Smooth muscle cell (in vitro differentiated cells): ENCODE results near the gene RNASE7. TPM values are rescaled to one million over a fixed set of nuclear protein-coding genes. Genes with fewer than 3 reads are reported as not detected.
"Not testable (repeated sequence)": the region's sequence is repeated elsewhere in the genome, so short reads cannot be mapped to it uniquely, and the experiment has no call there.

Experiments used
- DNase-seq: peaks from one replicate; lab custom pipeline; 2025; ENCODE audit not compliant: unreplicated experiment; lab: John Stamatoyannopoulos, UW
- H2AFZ ChIP-seq: fragments of 200-600 bp; sonication (generic); 2 replicates; pipeline ENCODE4 v1.6.0; 2016; ENCODE audit warnings: antibody characterized with exemption, low read depth, mild to moderate bottlenecking
- H3F3A ChIP-seq: fragments of 200-600 bp; sonication (generic); 2 replicates; pipeline ENCODE4 v1.6.0; 2017; ENCODE audit warnings: antibody characterized with exemption, low read depth
- H3K27ac ChIP-seq: fragments of 200-600 bp; sonication (generic); 2 replicates; pipeline ENCODE4 v1.5.1; 2016; ENCODE audit warnings: low read depth, mild to moderate bottlenecking
- H3K27me3 ChIP-seq: fragments of 200-600 bp; sonication (generic); 2 replicates; pipeline ENCODE4 v1.6.1; 2016; ENCODE audit warnings: low read depth, mild to moderate bottlenecking
- H3K36me3 ChIP-seq: fragments of 200-600 bp; sonication (generic); 2 replicates; pipeline ENCODE4 v1.5.1; 2016; ENCODE audit warnings: low read depth
- H3K4me1 ChIP-seq: fragments of 200-600 bp; sonication (generic); 2 replicates; pipeline ENCODE4 v1.5.1; 2016; ENCODE audit warnings: low read depth
- H3K4me2 ChIP-seq: fragments of 200-600 bp; sonication (generic); 2 replicates; pipeline ENCODE4 v1.6.0; 2016; ENCODE audit warnings: mild to moderate bottlenecking
- H3K4me3 ChIP-seq: fragments of 200-600 bp; sonication (generic); 2 replicates; pipeline ENCODE4 v1.5.1; 2016; ENCODE audit warnings: mild to moderate bottlenecking
- H3K79me2 ChIP-seq: fragments of 200-600 bp; sonication (generic); 2 replicates; pipeline ENCODE4 v1.6.0; 2016; ENCODE audit warnings: low read depth, mild to moderate bottlenecking
- H3K9ac ChIP-seq: fragments of 200-600 bp; sonication (generic); 2 replicates; pipeline ENCODE4 v1.6.0; 2016; ENCODE audit warnings: low read depth
- H3K9me3 ChIP-seq: fragments of 200-600 bp; sonication (generic); replicated peaks from 2 replicates; pipeline ENCODE4 v1.5.1; 2016; ENCODE audit warnings: low read depth
- H4K20me1 ChIP-seq: fragments of 200-600 bp; sonication (generic); 2 replicates; pipeline ENCODE4 v1.6.0; 2016; ENCODE audit warnings: low read depth
- WGBS: methylation state at CpG from one replicate; pipeline ENCODE4 v1.1.7; 2016; ENCODE audit warnings: low lambda C conversion rate; 5-methylcytosine and 5-hydroxymethylcytosine counted together
- polyA plus RNA-seq: library from polyadenylated mRNA; unstranded; fragments of >200 nt; fragmentation: Nextera tagmentation; extraction: Ambion mirVana; gene quantifications from 2 replicates; pipeline ENCODE4 v1.2.1, GENCODE V29; 2016
- total RNA-seq: library from RNA; depleted of rRNA; stranded (reverse); fragments of >200 nt; gene quantifications from 2 replicates; pipeline ENCODE4 v1.2.3, GENCODE V29; 2014
- TF ChIP-seq, protein P1 (sequence below): fragments of 200-600 bp; sonication (generic); IDR thresholded peaks from 2 replicates; pipeline ENCODE4 v1.5.1; 2017; ENCODE audit warnings: borderline replicate concordance, mild to moderate bottlenecking, antibody characterized with exemption; ENCODE audit not compliant: insufficient read depth, poor library complexity, severe bottlenecking

RNASE7 gene
- total and polyA plus RNA-seq, 2 experiments from 2014 or later, result 0.93 to 4.1 TPM

DNA sequence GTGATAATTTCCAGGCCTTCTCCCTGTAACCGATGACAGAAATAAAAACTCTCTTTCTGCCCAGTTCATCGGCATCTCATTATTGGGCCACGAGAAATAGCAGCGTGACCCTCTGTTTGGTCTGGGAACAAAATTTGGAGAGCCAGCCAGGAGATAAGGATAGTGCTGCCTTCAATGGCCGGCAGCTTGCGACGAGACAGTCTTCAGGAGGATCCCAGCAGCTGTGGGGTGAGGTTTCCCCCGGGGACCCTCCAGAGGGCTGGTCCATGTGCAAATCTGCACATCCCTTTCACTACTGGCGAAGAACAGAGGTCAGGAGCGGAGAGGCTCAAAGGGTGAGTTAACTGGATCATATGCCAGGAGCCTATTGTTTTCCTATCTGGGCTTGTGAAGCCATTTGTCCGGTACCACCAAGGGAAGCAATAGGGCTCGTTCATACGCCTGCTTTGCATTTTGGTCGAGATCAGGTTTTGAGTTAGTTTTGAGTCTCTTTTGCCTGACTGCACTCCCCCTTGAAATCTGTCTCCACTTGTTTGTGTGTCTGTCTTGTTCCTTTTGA lies 38.3 kb upstream of the RNASE7 start:
- Histone ChIP-seq H3K27ac (peak overlapping the region; percentile 59), H2AFZ (peak overlapping the region; percentile 89), H3K4me1 (peaks cover 24% of the 10 kb centered on the region), H3K4me2 (peak overlapping the region; percentile 88), H3K36me3 (no peaks in the 10 kb centered on the region), H3K9ac (peak overlapping the region; percentile 64), H3F3A (peaks cover 23% of the 10 kb centered on the region), H3K79me2 (peaks cover 36% of the 10 kb centered on the region), H3K27me3 (no peaks in the 10 kb centered on the region), H3K9me3 (no peaks in the 10 kb centered on the region), H3K4me3 (peak overlapping the region; percentile 47), H4K20me1 (no peaks in the 10 kb centered on the region)
- no peak for DNase-seq
- WGBS, result 31% methylated on average over 14 of the region's 14 CpGs
- TF ChIP-seq, protein P1, sequence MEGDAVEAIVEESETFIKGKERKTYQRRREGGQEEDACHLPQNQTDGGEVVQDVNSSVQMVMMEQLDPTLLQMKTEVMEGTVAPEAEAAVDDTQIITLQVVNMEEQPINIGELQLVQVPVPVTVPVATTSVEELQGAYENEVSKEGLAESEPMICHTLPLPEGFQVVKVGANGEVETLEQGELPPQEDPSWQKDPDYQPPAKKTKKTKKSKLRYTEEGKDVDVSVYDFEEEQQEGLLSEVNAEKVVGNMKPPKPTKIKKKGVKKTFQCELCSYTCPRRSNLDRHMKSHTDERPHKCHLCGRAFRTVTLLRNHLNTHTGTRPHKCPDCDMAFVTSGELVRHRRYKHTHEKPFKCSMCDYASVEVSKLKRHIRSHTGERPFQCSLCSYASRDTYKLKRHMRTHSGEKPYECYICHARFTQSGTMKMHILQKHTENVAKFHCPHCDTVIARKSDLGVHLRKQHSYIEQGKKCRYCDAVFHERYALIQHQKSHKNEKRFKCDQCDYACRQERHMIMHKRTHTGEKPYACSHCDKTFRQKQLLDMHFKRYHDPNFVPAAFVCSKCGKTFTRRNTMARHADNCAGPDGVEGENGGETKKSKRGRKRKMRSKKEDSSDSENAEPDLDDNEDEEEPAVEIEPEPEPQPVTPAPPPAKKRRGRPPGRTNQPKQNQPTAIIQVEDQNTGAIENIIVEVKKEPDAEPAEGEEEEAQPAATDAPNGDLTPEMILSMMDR, result no peak

DNA sequence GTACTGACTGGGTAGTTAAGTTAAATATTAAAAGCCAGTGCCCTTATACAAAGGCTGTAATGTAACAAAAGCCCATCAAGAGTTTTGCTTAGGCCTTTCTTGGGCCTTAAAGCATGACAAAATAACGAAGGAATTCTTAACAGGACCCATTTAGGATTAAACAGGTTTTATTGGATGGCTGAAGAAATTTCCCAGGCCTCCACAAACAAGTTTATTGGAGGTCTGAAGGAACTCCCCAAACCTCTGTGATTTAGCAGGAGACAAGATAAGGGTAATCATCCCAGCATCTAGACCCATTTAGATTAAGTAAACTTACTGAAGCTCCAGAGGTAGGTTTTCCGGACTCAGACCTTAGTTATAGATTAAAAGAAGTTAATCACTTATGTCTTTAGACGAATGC lies 32.4 kb upstream of the RNASE7 start:
- Histone ChIP-seq H3K4me2 (peak overlapping the region; percentile 62), H3K79me2 (peaks cover 39% of the 10 kb centered on the region), H2AFZ (peak overlapping the region; percentile 76), H3K9ac (peak overlapping the region; percentile 19), H3F3A (peaks cover 15% of the 10 kb centered on the region), H3K4me1 (peaks cover 18% of the 10 kb centered on the region), H3K27ac (peak overlapping the region; percentile 78)
- DNase-seq, H3K27me3 ChIP-seq, H4K20me1 ChIP-seq, H3K36me3 ChIP-seq, H3K4me3 ChIP-seq, H3K9me3 ChIP-seq: not testable (repeated sequence)
- 11% methylated on average over 3 of the region's 3 CpGs for WGBS

DNA sequence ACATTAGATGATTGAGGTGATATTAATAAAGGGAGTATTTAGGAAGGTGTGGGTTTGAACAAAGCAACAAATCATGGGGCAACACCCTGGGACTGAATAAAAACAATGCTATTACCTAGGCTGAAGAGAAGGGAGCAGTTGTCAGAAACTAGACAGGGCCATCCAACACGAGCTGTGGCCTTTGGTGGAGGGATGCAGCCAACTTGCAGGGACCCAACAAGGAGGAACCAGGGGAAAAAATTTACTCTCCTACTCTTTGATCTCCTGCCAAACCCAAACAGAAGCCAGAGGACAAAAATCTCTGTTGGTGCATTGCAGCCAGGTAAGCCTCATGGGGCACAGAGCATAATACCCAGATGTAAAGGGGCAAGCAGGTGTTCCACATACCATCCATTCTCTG lies 31.0 kb upstream of the RNASE7 start:
- H3K27me3 ChIP-seq, result no peaks in the 10 kb centered on the region
- H3K4me1 ChIP-seq, result peaks cover 12% of the 10 kb centered on the region
- 80% methylated on average over 1 of the region's 1 CpG for WGBS
- no peak overlapping the region for H3K4me2 ChIP-seq
- H3K4me3 ChIP-seq, result no peak overlapping the region
- no peak overlapping the region for H3K27ac ChIP-seq
- no peak overlapping the region for H2AFZ ChIP-seq
- no peaks in the 10 kb centered on the region for H3K36me3 ChIP-seq
- TF ChIP-seq, protein P1, result no peak
- H3F3A ChIP-seq, result peaks cover 15% of the 10 kb centered on the region
- DNase-seq, result no peak
- no peaks in the 10 kb centered on the region for H4K20me1 ChIP-seq
- no peak overlapping the region for H3K9ac ChIP-seq
- H3K9me3 ChIP-seq, result no peaks in the 10 kb centered on the region
- H3K79me2 ChIP-seq, result peaks cover 25% of the 10 kb centered on the region

DNA sequence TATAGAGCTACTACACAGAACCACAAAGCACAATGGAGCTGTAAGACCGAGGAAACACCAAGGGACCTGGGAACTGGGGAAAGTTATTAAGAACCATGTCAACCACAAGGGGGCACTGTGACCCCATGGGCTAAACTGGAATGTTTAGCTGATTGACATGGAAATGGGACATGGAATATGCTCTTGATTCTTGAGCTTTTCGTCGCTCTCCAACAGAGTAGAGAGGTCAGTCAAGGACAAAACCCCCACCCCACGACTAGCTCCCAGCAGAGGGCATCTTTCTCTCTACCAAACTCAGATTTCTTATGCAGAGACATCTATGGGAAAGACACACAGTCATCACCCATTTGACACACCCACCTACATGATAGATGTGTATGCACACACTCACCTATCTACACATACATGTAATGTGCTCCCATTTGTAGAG lies 27.4 kb upstream of the RNASE7 start:
- Histone ChIP-seq H2AFZ (no peak overlapping the region), H3K27me3 (no peaks in the 10 kb centered on the region), H3K79me2 (peaks cover 13% of the 10 kb centered on the region), H3K4me3 (no peak overlapping the region), H3K9ac (no peak overlapping the region), H3K4me1 (no peaks in the 10 kb centered on the region), H3K36me3 (no peaks in the 10 kb centered on the region), H4K20me1 (peaks cover 3% of the 10 kb centered on the region), H3F3A (peaks cover 4% of the 10 kb centered on the region), H3K27ac (no peak overlapping the region), H3K9me3 (no peaks in the 10 kb centered on the region), H3K4me2 (no peak overlapping the region)
- 6% methylated on average over 4 of the region's 4 CpGs for WGBS
- peak; percentile 38 for DNase-seq
- TF ChIP-seq, protein P1, result peak; percentile 88
